NCI-H748 (cell line): Measurements from ENCODE around the gene UNC119B.

Experiments
- DNase-seq: peaks from one replicate; lab custom pipeline; 2025; ENCODE audit not compliant: unreplicated experiment; lab: John Stamatoyannopoulos, UW

UNC119B gene

DNA sequence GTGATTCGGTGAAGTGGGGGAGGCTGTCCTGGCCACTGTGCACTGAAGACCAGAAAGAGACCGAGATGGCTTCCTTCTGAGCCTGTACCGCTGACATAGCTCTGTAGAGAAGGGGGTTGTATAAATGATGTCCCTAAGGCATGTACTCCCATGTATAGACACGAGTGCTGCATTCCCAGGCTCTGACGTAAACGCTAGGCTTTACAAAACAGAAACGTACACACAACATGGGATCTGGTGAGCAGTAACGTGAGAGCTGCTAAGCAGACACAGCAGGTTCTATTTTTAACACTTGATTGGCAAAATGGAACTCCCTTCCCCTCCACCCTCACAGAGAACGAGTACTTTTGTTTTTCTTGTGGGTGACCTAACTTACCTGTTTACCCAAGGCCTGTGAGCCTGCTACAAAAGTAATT, 51.3 kb downstream of the UNC119B start:
- DNase-seq = no peak

DNA sequence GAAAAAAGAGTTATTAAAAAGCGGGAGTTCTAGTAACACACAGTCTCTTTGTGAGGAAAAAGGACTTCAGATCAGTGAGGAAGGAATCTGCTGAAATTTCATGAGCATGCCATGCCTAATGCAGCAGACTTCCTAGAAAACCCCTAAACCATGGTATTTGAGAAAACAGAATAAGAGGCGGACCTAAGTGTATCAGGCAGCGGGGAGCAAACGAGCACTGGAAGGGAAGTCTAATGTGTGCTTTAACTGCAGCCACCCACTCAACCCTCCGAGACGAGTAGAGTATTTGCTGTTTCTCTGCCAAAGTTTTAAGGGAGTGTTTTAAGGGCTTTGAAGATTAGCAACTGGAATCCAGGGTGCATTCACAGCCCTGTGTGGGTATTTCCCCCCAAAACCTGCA, 51.8 kb downstream of the UNC119B start:
- no peak for DNase-seq

DNA sequence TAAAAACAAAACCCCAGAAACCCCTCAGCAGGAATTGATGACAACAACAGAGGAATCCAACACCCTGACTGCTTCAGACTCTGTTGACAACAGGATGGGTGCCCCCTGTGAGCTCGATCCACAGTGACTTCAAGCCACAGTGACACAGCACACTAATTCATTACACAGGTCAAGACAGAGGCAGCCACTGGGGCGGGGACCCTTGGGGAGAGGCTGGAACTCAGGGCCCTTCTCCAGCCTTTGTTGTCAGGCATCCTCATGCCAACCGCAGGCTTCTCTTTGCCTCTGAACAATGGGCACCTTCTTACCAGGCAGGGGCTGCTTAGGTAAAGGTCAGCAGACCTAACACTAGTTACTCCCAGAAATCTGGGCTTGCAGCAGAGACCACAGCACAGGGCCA, 53.0 kb downstream of the UNC119B start:
- no peak for DNase-seq

- no peak for DNase-seq
Observed at GRCh38 chr12:120764816-120765215, 54.6 kb downstream of the UNC119B start.

DNA sequence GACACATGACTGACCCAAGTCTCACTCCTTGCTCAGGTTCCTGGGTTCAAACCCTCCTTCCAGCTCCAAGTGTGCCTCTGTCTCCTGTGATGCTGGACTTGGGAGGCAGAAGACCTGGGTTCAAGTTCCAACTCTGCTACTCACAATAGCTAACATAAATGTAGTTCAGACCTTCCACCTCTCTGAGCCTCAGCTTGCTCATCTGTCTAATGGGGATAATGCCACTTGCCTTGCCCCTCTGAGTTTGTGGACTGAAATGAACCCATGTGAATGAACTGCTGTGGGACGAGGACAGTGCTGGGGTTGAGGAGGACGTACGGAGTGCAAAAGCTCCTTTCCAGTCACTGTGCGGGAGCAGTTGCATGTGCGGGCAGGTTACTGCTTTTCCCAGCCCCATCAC, 56.3 kb downstream of the UNC119B start:
- DNase-seq = no peak

DNA sequence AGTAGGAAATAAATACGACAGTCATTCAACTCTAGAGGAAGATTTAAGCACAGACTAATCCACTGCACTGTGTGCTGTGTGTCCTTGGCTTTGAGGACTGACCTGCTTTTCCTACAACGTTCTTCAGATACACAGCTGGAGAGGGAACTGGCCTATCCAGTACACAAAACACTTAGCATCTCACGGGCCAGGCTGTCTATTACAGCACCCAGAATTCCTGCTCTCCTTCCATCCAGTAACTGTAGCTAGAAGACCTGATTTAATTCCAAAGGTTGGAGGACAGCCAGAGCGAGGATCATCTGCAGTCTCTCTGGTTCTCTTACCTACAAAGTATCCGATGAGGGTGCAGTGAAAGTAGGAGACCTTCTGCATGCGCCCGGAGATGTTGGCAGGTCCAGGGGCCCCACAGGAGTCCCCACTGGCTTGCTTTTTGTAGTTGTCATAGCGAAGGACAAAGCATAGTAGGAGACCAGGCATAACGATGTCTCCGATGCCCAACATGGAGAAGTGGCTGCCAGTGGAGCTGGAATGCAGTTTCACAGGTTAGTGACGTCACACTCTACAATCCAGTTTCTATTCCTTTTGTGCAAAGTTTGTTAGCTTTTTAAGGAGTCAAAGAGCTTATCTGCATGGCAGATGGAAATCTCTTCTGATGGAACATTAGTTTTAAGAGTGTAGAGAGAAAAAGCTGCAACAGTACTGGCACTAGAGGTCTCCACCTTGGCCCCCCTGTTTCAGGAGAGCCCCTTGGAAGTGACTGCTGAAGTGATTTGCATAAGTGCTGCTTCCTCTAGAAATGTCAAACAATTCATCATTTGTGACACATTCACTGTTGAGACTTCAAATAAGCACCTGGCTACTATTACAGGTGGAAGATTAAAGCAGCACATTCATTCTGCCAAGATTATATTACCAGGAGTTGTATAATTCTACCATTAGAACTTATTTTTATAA, 57.1 kb downstream of the UNC119B start:
- DNase-seq = no peak

- DNase-seq = no peak
Observed at GRCh38 chr12:120771097-120771496, 60.8 kb downstream of the UNC119B start.
